HG03521 (cell line): Measurements from ENCODE around the gene AMIGO2.
"Not testable (repeated sequence)": the region's sequence is repeated elsewhere in the genome, so short reads cannot be mapped to it uniquely, and the experiment has no call there.

Experiments
- ATAC-seq: cut with Tn5 transposase; IDR thresholded peaks from one replicate; pipeline ENCODE4 v1.9.1; 2021; ENCODE audit warnings: mild to moderate bottlenecking, moderate library complexity; ENCODE audit not compliant: unreplicated experiment

Gene AMIGO2, protein sequence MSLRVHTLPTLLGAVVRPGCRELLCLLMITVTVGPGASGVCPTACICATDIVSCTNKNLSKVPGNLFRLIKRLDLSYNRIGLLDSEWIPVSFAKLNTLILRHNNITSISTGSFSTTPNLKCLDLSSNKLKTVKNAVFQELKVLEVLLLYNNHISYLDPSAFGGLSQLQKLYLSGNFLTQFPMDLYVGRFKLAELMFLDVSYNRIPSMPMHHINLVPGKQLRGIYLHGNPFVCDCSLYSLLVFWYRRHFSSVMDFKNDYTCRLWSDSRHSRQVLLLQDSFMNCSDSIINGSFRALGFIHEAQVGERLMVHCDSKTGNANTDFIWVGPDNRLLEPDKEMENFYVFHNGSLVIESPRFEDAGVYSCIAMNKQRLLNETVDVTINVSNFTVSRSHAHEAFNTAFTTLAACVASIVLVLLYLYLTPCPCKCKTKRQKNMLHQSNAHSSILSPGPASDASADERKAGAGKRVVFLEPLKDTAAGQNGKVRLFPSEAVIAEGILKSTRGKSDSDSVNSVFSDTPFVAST

DNA sequence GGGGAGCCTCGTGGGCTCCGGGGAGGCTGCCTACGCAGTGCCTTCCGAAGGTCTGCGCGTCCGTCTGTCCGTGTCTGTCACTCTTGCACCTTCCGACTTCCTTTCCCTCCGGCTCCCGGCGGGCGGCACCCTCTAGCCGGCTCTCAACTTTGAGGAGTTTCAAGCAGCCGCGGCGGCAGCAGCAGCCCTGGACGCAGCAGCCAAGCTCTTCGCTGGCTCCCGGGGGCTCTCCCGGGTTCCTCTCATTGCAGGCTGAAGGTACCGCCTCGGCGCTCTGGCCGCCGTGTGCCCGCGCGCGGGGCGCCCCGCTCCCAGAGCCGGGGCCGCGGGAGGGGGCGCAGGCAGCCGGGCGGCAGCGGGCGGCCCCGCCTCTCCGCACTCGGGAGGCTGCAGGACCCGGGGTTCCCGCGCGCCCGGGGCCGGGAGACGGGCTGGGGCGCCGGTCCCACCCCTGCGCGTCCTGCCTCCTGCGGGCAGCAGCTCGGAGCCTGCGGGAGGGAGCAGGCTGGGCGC is at the start of gene AMIGO2, which contains the start of gene PCED1B:
AMIGO2 (minus strand) TSS at position 492 of the 513 bp plus-strand sequence. CDS start 957 bp downstream, outside the sequence.
PCED1B (plus strand) TSS at position 154 of the 513 bp plus-strand sequence. CDS start 155,443 bp downstream, outside the sequence.
- ATAC-seq = peak; percentile 46

DNA sequence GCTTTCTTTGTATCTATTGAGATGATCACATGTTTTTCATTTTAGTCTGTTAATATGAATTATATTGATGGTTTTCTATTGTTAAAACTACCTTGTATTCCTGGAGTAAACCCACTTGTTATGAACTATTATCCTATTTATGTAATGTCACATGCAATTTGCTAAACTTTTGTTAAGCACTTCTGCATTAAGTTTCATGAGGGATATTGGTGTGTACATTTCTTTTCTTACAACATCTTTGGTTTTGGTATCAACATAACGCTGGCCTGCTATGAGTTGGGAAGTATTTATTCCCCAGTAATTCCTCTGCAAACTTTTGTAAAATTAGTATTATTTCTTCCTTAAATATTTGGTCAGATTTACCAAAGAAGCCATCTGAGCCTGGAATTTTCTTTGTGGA is 46.5 kb upstream of the AMIGO2 start:
- no peak for ATAC-seq

- ATAC-seq = no peak
Observed at GRCh38 chr12:47124451-47124850, 44.7 kb upstream of the AMIGO2 start.

DNA sequence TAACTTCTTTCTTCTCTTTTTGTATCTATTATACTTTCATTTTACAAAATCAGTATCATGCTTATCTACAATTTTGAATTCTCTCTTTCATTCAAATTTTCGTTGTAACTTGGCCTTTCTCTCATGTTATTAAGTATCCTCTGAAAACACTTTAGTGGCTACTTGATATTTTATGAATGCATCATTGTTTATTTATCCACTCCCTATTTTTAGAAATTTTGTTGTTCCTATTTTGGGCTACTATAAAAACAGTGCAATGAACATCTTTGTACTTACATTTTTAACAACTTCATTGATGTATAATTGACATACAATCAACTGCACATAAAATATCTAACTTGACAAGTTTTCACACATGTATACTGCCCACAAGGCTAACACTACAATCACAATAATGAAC is 44.0 kb upstream of the AMIGO2 start:
- no peak for ATAC-seq

DNA sequence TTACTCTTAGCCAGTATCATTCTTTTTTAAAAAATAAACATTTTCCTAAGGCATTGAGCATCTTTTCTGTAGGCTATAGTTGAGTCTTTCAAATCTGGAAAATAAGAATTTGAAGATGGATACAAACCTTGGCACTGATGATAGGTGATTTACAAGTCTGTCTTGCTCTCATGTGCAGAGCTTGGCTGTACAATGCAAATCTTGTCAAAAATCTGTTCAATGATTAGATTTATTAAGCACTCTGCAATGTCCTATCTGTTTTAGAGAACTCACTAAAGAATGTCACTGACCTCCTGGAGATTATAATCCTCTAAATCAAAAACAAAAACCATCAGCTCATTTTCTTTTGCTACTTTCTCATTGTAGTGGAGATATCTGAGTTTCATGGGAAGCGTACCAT is 42.8 kb upstream of the AMIGO2 start:
- no peak for ATAC-seq

GRCh38 chr12:47121146-47121545 is 41.4 kb upstream of the AMIGO2 start:
- no peak for ATAC-seq

DNA sequence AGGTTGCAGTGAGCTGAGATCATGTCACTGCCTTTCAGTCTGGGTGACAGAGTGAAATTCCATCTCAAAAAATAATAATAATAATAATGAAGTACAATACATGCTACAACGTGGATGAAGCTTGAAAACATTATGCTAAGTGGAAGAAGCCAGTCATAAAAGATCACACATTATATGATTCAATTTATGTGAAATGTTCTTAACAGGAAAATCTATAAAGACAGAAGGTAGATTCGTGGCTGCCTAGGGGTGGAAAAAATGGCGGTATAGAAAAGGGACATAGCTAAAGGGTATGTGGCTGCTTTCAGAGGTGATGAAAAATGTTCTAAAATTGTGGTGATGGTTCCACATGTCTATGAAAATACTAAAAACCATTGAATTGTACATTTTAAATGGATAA is 41.0 kb upstream of the AMIGO2 start:
- ATAC-seq = no peak

GRCh38 chr12:47117305-47117704 is 37.5 kb upstream of the AMIGO2 start:
- ATAC-seq = not testable (repeated sequence)

DNA sequence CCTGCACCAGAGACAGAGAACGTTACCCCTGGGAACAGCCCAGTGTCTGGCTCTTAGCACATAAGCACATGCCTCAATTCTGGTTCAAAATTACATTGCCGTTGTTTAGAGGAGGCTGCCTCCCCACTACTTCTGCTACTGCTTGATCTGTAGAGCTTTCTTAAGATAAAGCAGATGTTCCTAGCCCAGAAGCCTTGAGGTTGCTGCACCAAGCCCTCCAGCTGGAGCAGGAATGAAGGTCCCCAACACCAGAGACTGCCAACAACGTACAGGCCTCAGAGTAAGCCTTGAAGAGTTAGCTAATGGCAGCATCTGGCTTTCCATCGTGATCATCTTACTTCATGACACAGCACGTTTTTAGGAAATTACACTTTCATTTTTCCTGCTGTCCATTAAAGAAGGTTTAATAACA is 34.7 kb upstream of the AMIGO2 start:
- ATAC-seq = no peak

DNA sequence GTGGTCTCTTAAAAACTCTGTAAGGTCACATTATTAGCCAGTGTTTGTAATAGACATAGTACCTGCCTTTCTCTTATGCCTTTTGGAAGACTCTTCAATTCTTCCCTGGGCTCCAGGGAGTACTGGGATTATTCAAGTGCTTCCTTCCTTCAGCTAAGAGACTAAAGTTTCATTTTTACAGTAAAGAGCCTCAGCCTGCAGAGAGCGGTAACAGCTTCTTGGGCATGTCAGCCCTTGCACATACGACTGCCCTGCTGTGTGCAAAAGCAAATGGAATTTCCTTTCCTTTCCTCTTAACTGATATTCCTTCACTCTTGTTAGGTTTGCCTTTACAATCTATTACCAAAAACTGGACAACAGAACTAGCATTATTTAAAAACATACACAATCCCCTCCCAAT is 32.9 kb upstream of the AMIGO2 start:
- no peak for ATAC-seq

- no peak for ATAC-seq
Observed at GRCh38 chr12:47111854-47112253, 32.1 kb upstream of the AMIGO2 start.

- ATAC-seq = no peak
Observed at GRCh38 chr12:47111392-47111778, 31.6 kb upstream of the AMIGO2 start.

GRCh38 chr12:47110718-47111391 is 31.1 kb upstream of the AMIGO2 start:
- no peak for ATAC-seq

- ATAC-seq = no peak
Observed at GRCh38 chr12:47110011-47110541, 30.3 kb upstream of the AMIGO2 start.

GRCh38 chr12:47107926-47108325 is 28.2 kb upstream of the AMIGO2 start:
- no peak for ATAC-seq

DNA sequence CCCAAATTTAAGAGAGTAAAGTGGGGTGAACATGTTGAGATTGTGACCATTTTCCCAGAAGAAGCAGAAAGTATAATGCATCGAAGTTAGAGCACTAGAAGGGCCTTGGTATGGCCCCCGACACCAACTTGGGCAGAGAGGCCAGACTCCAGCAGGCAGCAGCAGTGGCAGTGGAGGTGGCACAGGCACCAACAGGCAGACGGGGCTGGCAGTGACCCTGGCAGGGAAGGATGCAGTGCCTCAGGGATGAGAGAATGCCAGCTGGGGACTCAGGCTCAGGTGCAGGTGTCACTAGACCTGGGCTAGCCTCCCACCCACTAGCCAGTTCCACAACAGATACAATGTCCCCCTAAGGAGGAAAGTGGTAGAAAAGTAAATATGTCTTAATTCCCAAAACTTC is 27.7 kb upstream of the AMIGO2 start:
- no peak for ATAC-seq

- ATAC-seq = no peak
Observed at GRCh38 chr12:47105914-47106674, 26.3 kb upstream of the AMIGO2 start.

GRCh38 chr12:47102845-47103651 is 23.3 kb upstream of the AMIGO2 start:
- no peak for ATAC-seq

GRCh38 chr12:47102406-47102805 is 22.6 kb upstream of the AMIGO2 start:
- ATAC-seq = no peak

GRCh38 chr12:47100160-47100559 is 20.4 kb upstream of the AMIGO2 start:
- no peak for ATAC-seq
